ENCODE results near the gene ATF3. TPM values are rescaled to one million over a fixed set of nuclear protein-coding genes. Genes with fewer than 3 reads are reported as not detected.

ATF3 gene
- total and polyA plus RNA-seq, 7 donors, result 3.2 to 162 (median 29.4) TPM

GRCh38 chr1:212645546-212646543 is 37.3 kb downstream of the ATF3 start:
- H3K36me3 ChIP-seq, result no peaks in the 10 kb centered on the region
- no peaks in the 10 kb centered on the region for H3K9me3 ChIP-seq
- no peaks in the 10 kb centered on the region for H3K27me3 ChIP-seq
- no peak for TF ChIP-seq POLR2A (IDR thresholded peaks at IDR 0.05)
- H3K4me3 ChIP-seq, result no peak overlapping the region
- DNase-seq, result no peak
- intact Hi-C loops (cut with DNase I), result no loop called here
- no peak overlapping the region for H3K27ac ChIP-seq
- H3K4me1 ChIP-seq, result no peaks in the 10 kb centered on the region
- 70 to 80% methylated on average over 13 of the region's 13 CpGs for WGBS, 2 donors

GRCh38 chr1:212646588-212646987 is 38.0 kb downstream of the ATF3 start:
- no peak overlapping the region for H3K4me3 ChIP-seq

GRCh38 chr1:212647004-212647403 is 38.4 kb downstream of the ATF3 start:
- DNase-seq, result no peak
- Histone ChIP-seq H3K27ac (no peak overlapping the region), H3K27me3 (no peaks in the 10 kb centered on the region), H3K4me3 (no peak overlapping the region), H3K36me3 (no peaks in the 10 kb centered on the region), H3K9me3 (no peaks in the 10 kb centered on the region), H3K4me1 (no peaks in the 10 kb centered on the region)
- 94 to 97% methylated on average over 11 of the region's 11 CpGs for WGBS, 2 donors
- TF ChIP-seq POLR2A (IDR thresholded peaks at IDR 0.05) (no peak), POLR2AphosphoS5 (IDR thresholded peaks at IDR 0.05) (no peak), CTCF (IDR thresholded peaks at IDR 0.05) (no peak), EP300 (IDR thresholded peaks at IDR 0.05) (no peak)
- intact Hi-C loops (cut with DNase I), result no loop called here

More at GRCh38 chr1:212646588-212646987, 38.0 kb downstream of the ATF3 start:
- WGBS, 2 donors, result 93 to 95% methylated on average over 19 of the region's 19 CpGs
- Histone ChIP-seq H3K27ac (no peak overlapping the region), H3K9me3 (no peaks in the 10 kb centered on the region), H3K36me3 (no peaks in the 10 kb centered on the region), H3K27me3 (no peaks in the 10 kb centered on the region), H3K4me1 (no peaks in the 10 kb centered on the region)
- DNase-seq, result no peak
- intact Hi-C loops (cut with DNase I), result no loop called here
- no peak for TF ChIP-seq CTCF (IDR thresholded peaks at IDR 0.05)
- no peak for TF ChIP-seq POLR2AphosphoS5 (IDR thresholded peaks at IDR 0.05)
- TF ChIP-seq POLR2A (IDR thresholded peaks at IDR 0.05), result no peak
- no peak for TF ChIP-seq EP300 (IDR thresholded peaks at IDR 0.05)

GRCh38 chr1:212648431-212648830 is 39.9 kb downstream of the ATF3 start:
- H3K27ac ChIP-seq, result no peak overlapping the region
- no peaks in the 10 kb centered on the region for H3K4me1 ChIP-seq
- H3K9me3 ChIP-seq, result no peaks in the 10 kb centered on the region
- intact Hi-C loops (cut with DNase I), result no loop called here
- H3K36me3 ChIP-seq, result no peaks in the 10 kb centered on the region
- 82 to 83% methylated on average over 3 of the region's 3 CpGs for WGBS, 2 donors
- no peak for DNase-seq
- TF ChIP-seq POLR2A (IDR thresholded peaks at IDR 0.05) (no peak), EP300 (IDR thresholded peaks at IDR 0.05) (no peak), POLR2AphosphoS5 (IDR thresholded peaks at IDR 0.05) (no peak), CTCF (IDR thresholded peaks at IDR 0.05) (no peak)
- H3K4me3 ChIP-seq, result no peak overlapping the region
- no peaks in the 10 kb centered on the region for H3K27me3 ChIP-seq

GRCh38 chr1:212649020-212649419 is 40.5 kb downstream of the ATF3 start:
- H3K4me1 ChIP-seq, result no peaks in the 10 kb centered on the region
- no peaks in the 10 kb centered on the region for H3K36me3 ChIP-seq
- WGBS, 2 donors, result 82 to 87% methylated on average over 2 of the region's 2 CpGs
- no peak overlapping the region for H3K4me3 ChIP-seq
- DNase-seq, result no peak
- H3K27me3 ChIP-seq, result no peaks in the 10 kb centered on the region
- TF ChIP-seq EP300 (IDR thresholded peaks at IDR 0.05) (no peak), CTCF (IDR thresholded peaks at IDR 0.05) (no peak), POLR2A (IDR thresholded peaks at IDR 0.05) (no peak), POLR2AphosphoS5 (IDR thresholded peaks at IDR 0.05) (no peak)
- intact Hi-C loops (cut with DNase I), result no loop called here
- no peak overlapping the region for H3K27ac ChIP-seq
- H3K9me3 ChIP-seq, result no peaks in the 10 kb centered on the region
